Peyer's patch (tissue), 4 donors: Measurements from ENCODE around the gene NEU1.
"Not testable (repeated sequence)": the region's sequence is repeated elsewhere in the genome, so short reads cannot be mapped to it uniquely, and the experiment has no call there.

Source experiments
- CTCF ChIP-seq, 6 experiments: fragments of 450-650 bp in 4 of 6; fragments of 200-600 bp in 2 of 6; sonication (generic) in 1 of 6; IDR thresholded peaks; one replicate each; pipeline ENCODE4 v1.5.1; 2017 to 2019; ENCODE audit warnings: antibody characterized with exemption in 6 of 6, mild to moderate bottlenecking in 3 of 6, moderate library complexity in 1 of 6
- POLR2A ChIP-seq, 2 donors: fragments of 450-650 bp; IDR thresholded peaks; one replicate each; pipeline ENCODE4 v1.5.1; 2017; ENCODE audit warnings: antibody characterized with exemption in 2 of 2, mild to moderate bottlenecking in 2 of 2, moderate library complexity in 2 of 2

- not testable (repeated sequence) for TF ChIP-seq CTCF, POLR2A (IDR thresholded peaks at IDR 0.05)
Observed at GRCh38 chr6:31839779-31840126, 22.9 kb downstream of the NEU1 start.
